Adrenal gland (tissue), 12 donors: ENCODE measurements around the gene LMO7. TPM values are rescaled to one million over a fixed set of nuclear protein-coding genes. Genes with fewer than 3 reads are reported as not detected.

Experiments
- DNase-seq, 7 donors: peaks; one replicate each; pipeline ENCODE4 v3.0.0-alpha.2; 2019 to 2020
- H3K27ac ChIP-seq, 5 donors: fragments of 200-600 bp; sonication (generic) in 4 of 5; 1 replicate in 3 of 5; 2 replicates in 2 of 5; pipeline versions ENCODE4 v1.5.1 to v1.8.0; 2016 to 2020; ENCODE audit warnings: mild to moderate bottlenecking in 1 of 5
- H3K27me3 ChIP-seq: fragments of 200-600 bp; 2 replicates; pipeline ENCODE4 v1.8.0; 2021
- H3K36me3 ChIP-seq, 2 donors: fragments of 200-600 bp; replicated peaks in 1 of 2; 1 replicate in 1 of 2; 2 replicates in 1 of 2; pipeline versions ENCODE4 v1.5.1 to v1.8.0; 2018 to 2022
- H3K4me1 ChIP-seq, 2 donors: fragments of 200-600 bp; replicated peaks in 1 of 2; 1 replicate in 1 of 2; 2 replicates in 1 of 2; pipeline versions ENCODE4 v1.5.1 to v1.8.0; 2018 to 2021
- H3K4me3 ChIP-seq, 4 donors: fragments of 200-600 bp; sonication (generic) in 3 of 4; one replicate each; pipeline ENCODE4 v1.5.1; 2016 to 2018
- H3K9me3 ChIP-seq, 3 donors: fragments of 200-600 bp; sonication (generic) in 1 of 3; replicated peaks in 1 of 3; 1 replicate in 2 of 3; 2 replicates in 1 of 3; pipeline versions ENCODE4 v1.5.1 to v1.8.0; 2016 to 2021
- CTCF ChIP-seq, 6 experiments: fragments of 450-650 bp in 4 of 6; fragments of 200-600 bp in 2 of 6; sonication (generic) in 1 of 6; IDR thresholded peaks; 1 replicate in 5 of 6; 2 replicates in 1 of 6; pipeline versions ENCODE4 v1.5.1 to v1.8.0; 2016 to 2021; ENCODE audit warnings: antibody characterized with exemption in 6 of 6, mild to moderate bottlenecking in 2 of 6, moderate library complexity in 1 of 6
- POLR2A ChIP-seq, 2 donors: fragments of 450-650 bp; IDR thresholded peaks; one replicate each; pipeline ENCODE4 v1.6.1; 2017; ENCODE audit warnings: antibody characterized with exemption in 2 of 2, mild to moderate bottlenecking in 2 of 2, moderate library complexity in 1 of 2
- WGBS, 4 donors: extraction: QIAGEN DNeasy Blood & Tissue Kit in 2 of 4; methylation state at CpG; one replicate each; pipeline versions ENCODE4 v1.1.5 to v1.1.7; 2013 to 2017; 5-methylcytosine and 5-hydroxymethylcytosine counted together
- intact Hi-C, 2 donors: fragments of 100-400 bp; cut with DNase I; formaldehyde crosslinking; loops; one replicate each; pipeline versions ENCODE4 v1.14.1 to v1.15.0; 2022 to 2023
- polyA plus RNA-seq, 3 donors: library from polyadenylated mRNA; stranded (reverse); fragments of 200-250 nt in 2 of 3; fragments of 350-450 nt in 1 of 3; fragmentation: Illumina TruSeq in 1 of 3; extraction: RNeasy Lipid Tissue Mini Kit (QIAGEN cat#74804) in 1 of 3; gene quantifications; one replicate each; pipeline ENCODE4 v1.2.3, GENCODE V29; 2013 to 2014
- total RNA-seq, 9 donors: library from RNA; depleted of rRNA in 4 of 9; stranded (reverse); fragments of >200 nt in 4 of 9; fragments of 120-200 nt in 1 of 9; fragmentation: NEBNext Ultra II Directional in 1 of 9; extraction: Animal tissue kit (Norgen Biotek cat#: 25700) in 1 of 9; gene quantifications; one replicate each; pipeline versions ENCODE4 v1.1.0 to v1.2.4, GENCODE V29; 2013 to 2023
- donor health status: healthy with polysubstance abuse.
- donor health status: Bipolar disorder and iron deficiency.
- donor health status: DM: yes; HTN: yes; CAD: no.
- donor health status: DM: no; HTN: no; CAD: no.
- donor health status: DM: no; HTN: no; CAD: no.
- donor health status: DM: yes; HTN: yes; CAD: no.

The LMO7 gene
- total and polyA plus RNA-seq, 12 donors: 7.4 to 39.7 (median 11.4) TPM

GRCh38 chr13:75639454-75639853 lies 3.3 kb downstream of the LMO7 start:
- WGBS, 4 donors: 93 to 99% (median 96%) methylated on average over 2 of the region's 2 CpGs
- no peaks in the 10 kb centered on the region for H3K9me3 ChIP-seq
- H3K4me1 ChIP-seq: peaks cover 0 to 17% of the 10 kb centered on the region in 2 donors
- DNase-seq: no peak
- no peak overlapping the region for H3K4me3 ChIP-seq
- H3K27me3 ChIP-seq: no peaks in the 10 kb centered on the region
- TF ChIP-seq POLR2A (IDR thresholded peaks at IDR 0.05) (no peak), CTCF (IDR thresholded peaks at IDR 0.05) (no peak)
- H3K36me3 ChIP-seq: no peaks in the 10 kb centered on the region
- intact Hi-C loops: no loop called here
- no peak overlapping the region for H3K27ac ChIP-seq

GRCh38 chr13:75641026-75641425 lies 4.9 kb downstream of the LMO7 start:
- no peak for DNase-seq
- Histone ChIP-seq H3K4me3 (no peak overlapping the region), H3K4me1 (peaks cover 0 to 6% of the 10 kb centered on the region in 2 donors), H3K27me3 (no peaks in the 10 kb centered on the region), H3K9me3 (no peaks in the 10 kb centered on the region), H3K27ac (no peak overlapping the region), H3K36me3 (no peaks in the 10 kb centered on the region)
- WGBS, 4 donors: 93 to 97% (median 96%) methylated on average over 4 to 6 of the region's 6 CpGs
- TF ChIP-seq CTCF (IDR thresholded peaks at IDR 0.05) (no peak), POLR2A (IDR thresholded peaks at IDR 0.05) (no peak)
- intact Hi-C loops: no loop called here

- Histone ChIP-seq H3K27me3 (no peaks in the 10 kb centered on the region), H3K4me3 (no peak overlapping the region), H3K4me1 (no peaks in the 10 kb centered on the region), H3K9me3 (no peaks in the 10 kb centered on the region), H3K36me3 (no peaks in the 10 kb centered on the region), H3K27ac (no peak overlapping the region)
- DNase-seq: no peak
- TF ChIP-seq CTCF (IDR thresholded peaks at IDR 0.05) (no peak), POLR2A (IDR thresholded peaks at IDR 0.05) (no peak)
- intact Hi-C loops: no loop called here
- 67 to 95% (median 87%) methylated on average over 1 of the region's 1 CpG for WGBS, 4 donors
Observed at GRCh38 chr13:75643182-75643581, 7.1 kb downstream of the LMO7 start.

GRCh38 chr13:75643693-75644092 lies 7.6 kb downstream of the LMO7 start:
- Histone ChIP-seq H3K27me3 (no peaks in the 10 kb centered on the region), H3K36me3 (no peaks in the 10 kb centered on the region), H3K9me3 (no peaks in the 10 kb centered on the region), H3K4me3 (no peak overlapping the region), H3K4me1 (no peaks in the 10 kb centered on the region), H3K27ac (no peak overlapping the region)
- intact Hi-C loops: no loop called here
- DNase-seq: no peak
- TF ChIP-seq CTCF (IDR thresholded peaks at IDR 0.05): no peak
- TF ChIP-seq POLR2A (IDR thresholded peaks at IDR 0.05): no peak
